GM12878 (cell line): ENCODE data around the gene ERC1. TPM values are rescaled to one million over a fixed set of nuclear protein-coding genes. Genes with fewer than 3 reads are reported as not detected.

Source experiments
- ATAC-seq: fragments of 200-7000 bp; cut with Tn5 transposase; 3 replicates; pipeline ENCODE4 v1.9.1; 2020; ENCODE audit warnings: mild to moderate bottlenecking, moderate library complexity
- BruUV-seq: library from RNA; stranded (reverse); fragments of 400-500 nt; replicated peaks from 2 replicates; lab custom pipeline; 2021; lab: Mats Ljungman, UMichigan
- CTCF ChIA-PET: fragments of 300-600 bp; sonication (Branson Sonifier 250); formaldehyde crosslinking; extraction: SDS; loops from one replicate; lab custom pipeline; 2021; ENCODE audit warnings: inconsistent platforms; lab: Yijun Ruan, JAX
- POLR2A ChIA-PET: fragments of 350-600 bp; formaldehyde crosslinking; extraction: SDS; loops from one replicate; lab custom pipeline; 2021; ENCODE audit warnings: inconsistent platforms; lab: Charles Lee
- RAD21 ChIA-PET: fragments of 300-600 bp; sonication (Branson Sonifier 250); formaldehyde crosslinking; loops from one replicate; lab custom pipeline; 2023; ENCODE audit warnings: antibody characterized with exemption; ENCODE audit not compliant: unreplicated experiment; lab: Charles Lee
- SMC1A ChIA-PET: fragments of 300-600 bp; sonication (Branson Sonifier 250); formaldehyde crosslinking; loops from one replicate; lab custom pipeline; 2023; ENCODE audit not compliant: unreplicated experiment, uncharacterized antibody; lab: Charles Lee
- DNase-seq: peaks from one replicate; pipeline ENCODE4 v3.0.0-alpha.2; 2011; ENCODE audit warnings: low read depth, low spot score
- FAIRE-seq: peaks from 3 replicates; lab custom pipeline; 2011; peaks lifted over from hg19 to GRCh38; lab: Jason Lieb, UNC
- H2AFZ ChIP-seq: 2 replicates; pipeline ENCODE4 v1.6.0; 2011; ENCODE audit warnings: low read depth, low read length, control low read depth; ENCODE audit not compliant: control insufficient read depth
- H3K27ac ChIP-seq: 2 replicates; pipeline ENCODE4 v1.5.1; 2011; ENCODE audit warnings: control low read depth; ENCODE audit not compliant: control insufficient read depth, insufficient read depth
- H3K27me3 ChIP-seq, 2 experiments: replicated peaks in 1 of 2; 2 replicates each; pipeline versions ENCODE4 v1.6.0 to v1.6.1; 2011; ENCODE audit warnings: low read length in 1 of 2; ENCODE audit not compliant: control insufficient read depth in 2 of 2, insufficient read depth in 2 of 2
- H3K36me3 ChIP-seq, 2 experiments: 2 replicates each; pipeline ENCODE4 v1.5.1; 2011; ENCODE audit warnings: low read length in 1 of 2; ENCODE audit not compliant: control insufficient read depth in 2 of 2, insufficient read depth in 2 of 2
- H3K4me1 ChIP-seq: 2 replicates; pipeline ENCODE4 v1.6.1; 2011; ENCODE audit warnings: mild to moderate bottlenecking, low read length, moderate library complexity, mixed read lengths; ENCODE audit not compliant: control insufficient read depth, insufficient read depth
- H3K4me2 ChIP-seq: 2 replicates; pipeline ENCODE4 v1.6.0; 2011; ENCODE audit warnings: control low read depth; ENCODE audit not compliant: control insufficient read depth, insufficient read depth
- H3K4me3 ChIP-seq: fragments of 200-600 bp; sonication (generic); 2 replicates; pipeline ENCODE4 v1.5.1; 2016
- H3K79me2 ChIP-seq: 2 replicates; pipeline ENCODE4 v1.6.0; 2011; ENCODE audit warnings: low read length; ENCODE audit not compliant: control insufficient read depth, insufficient read depth
- H3K9ac ChIP-seq: 2 replicates; pipeline ENCODE4 v1.8.0; 2011; ENCODE audit warnings: low read length, control low read depth, mixed read lengths; ENCODE audit not compliant: control insufficient read depth, insufficient read depth
- H3K9me3 ChIP-seq: replicated peaks from 3 replicates; pipeline ENCODE4 v1.5.1; 2011; ENCODE audit warnings: mild to moderate bottlenecking, low read length; ENCODE audit not compliant: control insufficient read depth, insufficient read depth
- H4K20me1 ChIP-seq: 2 replicates; pipeline ENCODE4 v1.6.0; 2011; ENCODE audit not compliant: control insufficient read depth, insufficient read depth
- BMI1 ChIP-seq: fragments of 450-650 bp; IDR thresholded peaks from 2 replicates; pipeline ENCODE4 v1.6.1; 2016; ENCODE audit warnings: mild to moderate bottlenecking, moderate library complexity, borderline replicate concordance
- CBFB ChIP-seq: IDR thresholded peaks from 2 replicates; pipeline ENCODE4 v1.6.1; 2016; ENCODE audit warnings: antibody characterized with exemption, low read depth
- CHD4 ChIP-seq: fragments of 200-600 bp; sonication (generic); IDR thresholded peaks from 2 replicates; pipeline ENCODE4 v1.6.1; 2016; ENCODE audit warnings: mild to moderate bottlenecking
- FOS ChIP-seq: IDR thresholded peaks from 3 replicates; pipeline ENCODE4 v1.6.1; 2011; ENCODE audit warnings: borderline replicate concordance; ENCODE audit not compliant: insufficient read length; ENCODE audit errors: extremely low read depth
- GABPA ChIP-seq: IDR thresholded peaks from 2 replicates; pipeline ENCODE4 v1.6.1; 2014; ENCODE audit warnings: antibody characterized with exemption, low read depth, mild to moderate bottlenecking, inconsistent platforms
- HDGF ChIP-seq: fragments of 450-650 bp; IDR thresholded peaks from 2 replicates; pipeline ENCODE4 v1.6.1; 2016; ENCODE audit warnings: antibody characterized with exemption
- MTA2 ChIP-seq: fragments of 450-650 bp; IDR thresholded peaks from 2 replicates; pipeline ENCODE4 v1.6.1; 2016; ENCODE audit warnings: low read depth, mild to moderate bottlenecking, moderate library complexity
- MTA3 ChIP-seq: IDR thresholded peaks from 2 replicates; pipeline ENCODE4 v1.6.1; 2012; ENCODE audit warnings: low read length, inconsistent platforms, borderline replicate concordance
- NFYA ChIP-seq: IDR thresholded peaks from 2 replicates; pipeline ENCODE4 v1.6.1; 2011; ENCODE audit warnings: low read depth, mild to moderate bottlenecking, low read length, improper control_type of control experiment, borderline replicate concordance
- RCOR1 ChIP-seq: conservative IDR thresholded peaks from 2 replicates; pipeline ENCODE4 v1.6.1; 2012; ENCODE audit warnings: low read depth, low read length, improper control_type of control experiment
- RELB ChIP-seq: fragments of 450-650 bp; IDR thresholded peaks from 2 replicates; pipeline ENCODE4 v1.6.1; 2017; ENCODE audit warnings: low read depth, mild to moderate bottlenecking, moderate library complexity
- SKIL ChIP-seq: fragments of 450-650 bp; IDR thresholded peaks from 2 replicates; pipeline ENCODE4 v1.6.1; 2017; ENCODE audit warnings: mild to moderate bottlenecking, low read depth, inconsistent platforms; ENCODE audit not compliant: poor library complexity, severe bottlenecking
- SMAD1 ChIP-seq: fragments of 450-650 bp; IDR thresholded peaks from 2 replicates; pipeline ENCODE4 v1.6.1; 2018; ENCODE audit warnings: mild to moderate bottlenecking, low read depth; ENCODE audit not compliant: partially characterized antibody
- SPI1 ChIP-seq: IDR thresholded peaks from 2 replicates; pipeline ENCODE4 v1.6.1; 2011; ENCODE audit warnings: low read depth, mild to moderate bottlenecking, low read length, moderate library complexity, borderline replicate concordance; ENCODE audit not compliant: insufficient read depth
- WRNIP1 ChIP-seq: IDR thresholded peaks from 2 replicates; pipeline ENCODE4 v1.6.1; 2011; ENCODE audit warnings: low read depth, low read length, improper control_type of control experiment, borderline replicate concordance
- ZNF24 ChIP-seq: fragments of 450-650 bp; IDR thresholded peaks from 2 replicates; pipeline ENCODE4 v1.6.1; 2017; ENCODE audit warnings: antibody characterized with exemption, mild to moderate bottlenecking
- ZNF592 ChIP-seq: fragments of 450-650 bp; IDR thresholded peaks from 2 replicates; pipeline ENCODE4 v1.6.1; 2017; ENCODE audit warnings: mild to moderate bottlenecking, moderate library complexity
- WGBS: methylation state at CpG from one replicate; pipeline ENCODE4 v1.1.6; 2016; ENCODE audit warnings: low lambda C conversion rate; ENCODE audit not compliant: insufficient replicate concordance, insufficient coverage; ENCODE audit errors: missing lambda C conversion rate; 5-methylcytosine and 5-hydroxymethylcytosine counted together
- in situ Hi-C: fragments of 300-500 bp; cut with MboI; formaldehyde crosslinking; loops from 9 replicates; pipeline ENCODE4 v1.14.3; 2018; ENCODE audit warnings: mixed read lengths
- intact Hi-C: fragments of 100-400 bp; cut with micrococcal nuclease; formaldehyde crosslinking; loops from one replicate; pipeline ENCODE4 v1.14.2; 2022; ENCODE audit not compliant: unreplicated experiment
- polyA plus RNA-seq, 11 experiments: library from polyadenylated mRNA; depleted of rRNA in 4 of 11; unstranded in 6 of 11; stranded (reverse) in 5 of 11; fragments of >200 nt; fragmentation: Nextera tagmentation in 4 of 11; fragmentation: Illumina TruSeq in 1 of 11; extraction: Ambion mirVana in 4 of 11; extraction: Trizol in 1 of 11; gene quantifications; 1 replicate in 1 of 11; 2 replicates in 10 of 11; pipeline versions ENCODE4 v1.2.1 to v1.2.3, GENCODE V29; 2011 to 2016; ENCODE audit warnings: inconsistent platforms in 2 of 11, missing spikeins in 2 of 11, low read depth in 1 of 11
- total RNA-seq, 4 experiments: library from RNA; depleted of rRNA in 3 of 4; stranded (reverse); fragments of >200 nt in 3 of 4; fragmentation: Illumina TruSeq in 1 of 4; extraction: Trizol in 1 of 4; gene quantifications; 2 replicates each; pipeline versions ENCODE4 v1.2.1 to v1.2.3, GENCODE V29; 2013 to 2021

ERC1 gene
- total and polyA plus RNA-seq, 10 of the 15 experiments (the other 5 are each of a cell fraction or from before 2014, with no cell fraction given), result 0.75 to 8.0 (median 5.0) TPM

- Histone ChIP-seq H3K36me3 (no peaks in the 10 kb centered on the region), H3K27ac (no peak overlapping the region), H3K4me1 (no peaks in the 10 kb centered on the region), H3K4me3 (no peak overlapping the region), H3K9ac (no peak overlapping the region), H3K79me2 (no peaks in the 10 kb centered on the region), H4K20me1 (no peaks in the 10 kb centered on the region), H2AFZ (no peak overlapping the region), H3K27me3 (no peaks in the 10 kb centered on the region), H3K9me3 (no peaks in the 10 kb centered on the region), H3K4me2 (no peak overlapping the region)
- ATAC-seq (no peak), FAIRE-seq (no peak), DNase-seq (no peak)
- ChIA-PET SMC1A (interaction anchor here (0.7 to 2.3 kb wide), 5 partner anchors 8 to 461 kb away, joined by 3 to 8 read pairs (median 4); no protein-coding TSS in a partner anchor), CTCF (interaction anchor here (1.7 to 3.1 kb wide), 2 partner anchors 56 to 461 kb away, joined by 5 to 13 read pairs; no protein-coding TSS in a partner anchor), RAD21 (interaction anchor here (1.0 to 3.1 kb wide), 2 partner anchors 38 to 460 kb away, joined by 3 to 14 read pairs; no protein-coding TSS in a partner anchor), POLR2A (no interaction called here)
- in situ Hi-C loops, result no loop called here
- BruUV-seq, result no TSS peak
- intact Hi-C loops, result no loop called here
- 70% methylated on average over 3 of the region's 3 CpGs for WGBS
- TF ChIP-seq RCOR1 (no peak), WRNIP1 (no peak), RELB (no peak), SMAD1 (no peak), MTA2 (no peak), CHD4 (no peak), CBFB (no peak), BMI1 (no peak), GABPA (no peak), MTA3 (no peak), ZNF24 (no peak), FOS (no peak), HDGF (no peak), NFYA (no peak), SKIL (no peak), ZNF592 (no peak), SPI1 (no peak)
These were observed 131.8 kb downstream of the ERC1 start for GRCh38 chr12:1122786-1123185.
